Measurements from ENCODE around the gene NUBP1.

DNA sequence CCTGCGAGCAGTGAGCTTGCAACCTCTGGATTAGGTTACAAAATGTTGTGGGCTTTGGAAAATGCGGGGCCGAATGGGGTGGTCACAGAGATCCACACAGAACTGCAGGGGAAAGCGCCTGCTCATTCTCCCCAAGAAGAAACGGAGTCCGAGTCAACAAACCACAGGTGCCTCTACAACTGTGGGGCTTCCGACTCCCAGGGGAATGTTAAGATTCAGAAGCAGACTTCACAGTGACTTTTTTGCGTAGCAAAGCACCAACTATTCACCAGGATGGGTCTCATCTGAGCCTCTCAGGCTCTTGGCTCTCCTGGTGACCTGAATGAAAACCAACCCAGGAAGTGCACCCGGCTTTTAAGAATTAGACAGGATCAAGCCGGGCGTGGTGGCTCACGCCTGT is 33.7 kb downstream of the NUBP1 start:
- TF ChIP-seq, protein P1, sequence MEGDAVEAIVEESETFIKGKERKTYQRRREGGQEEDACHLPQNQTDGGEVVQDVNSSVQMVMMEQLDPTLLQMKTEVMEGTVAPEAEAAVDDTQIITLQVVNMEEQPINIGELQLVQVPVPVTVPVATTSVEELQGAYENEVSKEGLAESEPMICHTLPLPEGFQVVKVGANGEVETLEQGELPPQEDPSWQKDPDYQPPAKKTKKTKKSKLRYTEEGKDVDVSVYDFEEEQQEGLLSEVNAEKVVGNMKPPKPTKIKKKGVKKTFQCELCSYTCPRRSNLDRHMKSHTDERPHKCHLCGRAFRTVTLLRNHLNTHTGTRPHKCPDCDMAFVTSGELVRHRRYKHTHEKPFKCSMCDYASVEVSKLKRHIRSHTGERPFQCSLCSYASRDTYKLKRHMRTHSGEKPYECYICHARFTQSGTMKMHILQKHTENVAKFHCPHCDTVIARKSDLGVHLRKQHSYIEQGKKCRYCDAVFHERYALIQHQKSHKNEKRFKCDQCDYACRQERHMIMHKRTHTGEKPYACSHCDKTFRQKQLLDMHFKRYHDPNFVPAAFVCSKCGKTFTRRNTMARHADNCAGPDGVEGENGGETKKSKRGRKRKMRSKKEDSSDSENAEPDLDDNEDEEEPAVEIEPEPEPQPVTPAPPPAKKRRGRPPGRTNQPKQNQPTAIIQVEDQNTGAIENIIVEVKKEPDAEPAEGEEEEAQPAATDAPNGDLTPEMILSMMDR (IDR thresholded peaks at IDR 0.05; ENCODE audit: low read length), result no peak
- TF ChIP-seq EZH2 (IDR thresholded peaks at IDR 0.05; ENCODE audit: borderline replicate concordance, low read length), result no peak

Measured in OCI-LY1 (cell line).